Inflammatory macrophage treated with lipopolysaccharide for 1 hour (primary cell): ENCODE data around the gene SYT7.
"Not testable (repeated sequence)": the region's sequence is repeated elsewhere in the genome, so short reads cannot be mapped to it uniquely, and the experiment has no call there.

ENCODE experiments used
- DNase-seq, 2 donors: peaks; one replicate each; pipeline ENCODE4 v3.0.0-alpha.2; 2020 to 2022

The SYT7 gene

GRCh38 chr11:61495801-61496601 lies 84.9 kb downstream of the SYT7 start:
- no peak for DNase-seq

DNA sequence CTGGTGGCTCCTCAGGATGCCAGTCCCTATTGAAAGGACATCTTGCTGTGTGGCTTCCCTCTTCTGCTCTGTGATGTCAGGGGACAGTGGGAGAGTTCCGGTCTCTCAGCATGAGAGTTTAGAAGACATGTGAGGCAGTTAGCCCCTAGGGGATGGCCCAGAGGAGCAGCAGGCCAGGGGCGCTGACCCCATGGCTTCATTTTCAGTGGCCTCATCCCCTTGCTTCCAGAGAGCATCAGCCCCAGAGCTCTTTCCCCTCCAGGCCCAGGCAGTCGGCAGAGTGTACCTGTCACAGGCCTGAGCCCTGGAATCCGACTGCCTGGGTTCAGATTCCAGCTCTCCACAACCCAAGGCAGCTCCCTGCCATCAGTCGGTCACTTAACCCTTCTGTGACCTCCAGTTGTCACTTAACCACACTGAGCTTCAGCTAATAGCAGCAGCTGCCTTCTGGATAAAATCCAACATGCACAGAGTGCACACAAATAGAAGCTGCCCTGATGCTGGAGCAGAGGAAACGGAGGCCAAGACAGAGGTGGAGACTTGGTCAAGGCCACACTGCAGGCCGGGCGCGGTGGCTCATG lies 86.4 kb downstream of the SYT7 start:
- DNase-seq = no peak

DNA sequence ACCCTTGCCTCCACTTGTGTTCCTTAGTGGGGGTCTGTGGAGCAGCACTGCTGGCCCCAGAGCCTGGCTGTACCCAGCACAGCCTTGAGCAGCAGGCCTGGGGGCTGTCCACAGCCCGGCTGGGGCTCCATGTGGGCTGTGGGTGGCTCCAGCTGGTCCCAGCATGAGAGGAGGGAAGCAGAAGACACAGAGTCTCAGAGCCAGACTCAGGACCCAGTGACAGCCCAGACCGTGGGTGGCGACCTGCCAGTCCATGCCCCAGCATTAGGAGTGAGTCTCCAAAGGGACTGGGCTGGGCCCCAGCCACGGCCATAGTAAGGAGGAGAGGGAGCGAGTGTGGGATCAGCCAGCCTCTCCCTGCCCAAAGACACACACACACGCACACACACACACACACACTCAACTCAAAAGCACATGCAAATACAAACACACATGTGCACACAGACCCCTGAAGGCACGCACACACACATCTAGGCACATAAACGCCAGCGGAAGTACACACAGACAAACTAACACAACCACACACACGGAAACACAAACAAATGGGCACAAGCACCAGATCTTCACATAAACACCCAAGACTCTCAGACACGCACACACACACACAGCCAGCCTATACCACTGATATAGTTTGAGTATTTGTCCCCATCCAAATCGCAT lies 89.0 kb downstream of the SYT7 start:
- no peak for DNase-seq

DNA sequence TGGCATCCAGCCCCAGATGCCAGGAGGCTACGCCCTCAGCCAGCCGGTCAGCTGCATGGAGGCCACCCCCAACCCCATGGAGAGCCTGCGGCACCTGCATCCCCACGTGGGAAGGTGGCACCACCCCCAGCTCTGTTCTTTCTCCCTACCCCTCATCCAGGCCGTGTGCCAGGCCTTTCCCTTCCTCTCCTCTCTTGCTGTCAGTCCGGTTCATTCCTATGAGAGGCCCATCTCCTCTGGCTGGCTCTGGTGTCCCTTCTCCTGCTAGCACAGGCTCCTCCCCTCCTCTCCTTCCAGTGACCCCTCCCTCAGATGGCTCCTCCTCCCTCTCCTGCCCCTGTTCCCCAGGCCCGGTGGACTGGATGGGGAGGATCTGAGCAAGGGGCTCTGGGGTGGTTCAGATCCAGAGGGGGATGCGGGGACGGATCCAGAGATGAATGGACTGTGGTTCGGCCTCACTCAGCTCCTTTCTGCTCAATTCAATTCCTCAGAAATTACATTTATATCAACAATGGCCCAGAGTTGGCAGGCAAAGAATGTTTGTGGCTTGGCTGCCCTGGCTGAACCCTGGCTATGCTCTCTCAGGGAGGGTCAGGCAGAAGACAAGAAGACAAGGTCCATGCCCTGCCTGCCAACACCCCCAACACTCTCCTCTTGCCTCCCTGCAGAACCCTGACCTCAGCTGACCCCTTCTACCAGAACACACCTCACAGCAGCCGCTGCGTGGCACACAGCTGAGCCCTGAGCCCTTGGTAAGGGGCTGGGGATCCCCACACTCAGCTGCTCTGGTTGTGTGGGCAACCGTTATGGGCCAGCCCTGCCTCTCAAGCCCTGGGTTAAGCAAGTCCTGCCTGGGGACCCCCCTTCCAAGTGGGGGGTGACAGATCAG lies 90.8 kb downstream of the SYT7 start:
- DNase-seq = no peak

- no peak for DNase-seq
These were observed 92.1 kb downstream of the SYT7 start for GRCh38 chr11:61488651-61489291.

- no peak for DNase-seq
These were observed 93.4 kb downstream of the SYT7 start for GRCh38 chr11:61487342-61488025.

- no peak for DNase-seq
These were observed 94.1 kb downstream of the SYT7 start for GRCh38 chr11:61486779-61487178.

DNA sequence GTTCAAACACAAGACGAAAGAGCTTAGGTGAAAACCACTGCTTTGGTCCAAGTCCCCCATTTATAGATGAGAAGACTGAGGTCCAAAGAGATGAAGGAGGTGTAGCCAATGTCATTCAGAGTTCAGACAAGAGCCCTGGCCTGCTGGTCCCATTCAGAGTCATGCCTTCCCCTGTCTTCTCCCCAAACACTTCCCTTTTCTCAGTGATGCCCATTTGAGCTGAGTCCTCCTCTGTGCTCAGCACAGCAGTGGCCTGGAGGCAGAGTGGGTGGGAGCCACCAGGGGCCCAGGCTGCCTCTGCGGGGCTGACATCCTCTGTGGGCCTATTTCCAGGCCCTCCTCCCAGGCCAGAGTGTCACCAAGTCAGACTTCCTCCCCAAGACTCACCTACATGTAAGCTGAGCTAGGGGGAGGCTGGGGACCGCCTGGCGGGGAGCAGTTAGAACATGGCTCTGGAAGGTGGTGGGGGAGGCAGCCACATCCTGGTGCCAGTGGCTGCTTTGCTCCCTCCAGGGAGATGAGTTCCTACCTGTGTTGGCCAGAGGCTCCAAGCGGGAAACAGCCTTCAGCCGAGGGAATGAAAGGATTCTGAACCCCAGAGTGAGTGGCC lies 94.8 kb downstream of the SYT7 start:
- DNase-seq = peak in 1 of 2 donors; percentile 37

GRCh38 chr11:61485080-61485479 lies 95.8 kb downstream of the SYT7 start:
- DNase-seq = no peak

DNA sequence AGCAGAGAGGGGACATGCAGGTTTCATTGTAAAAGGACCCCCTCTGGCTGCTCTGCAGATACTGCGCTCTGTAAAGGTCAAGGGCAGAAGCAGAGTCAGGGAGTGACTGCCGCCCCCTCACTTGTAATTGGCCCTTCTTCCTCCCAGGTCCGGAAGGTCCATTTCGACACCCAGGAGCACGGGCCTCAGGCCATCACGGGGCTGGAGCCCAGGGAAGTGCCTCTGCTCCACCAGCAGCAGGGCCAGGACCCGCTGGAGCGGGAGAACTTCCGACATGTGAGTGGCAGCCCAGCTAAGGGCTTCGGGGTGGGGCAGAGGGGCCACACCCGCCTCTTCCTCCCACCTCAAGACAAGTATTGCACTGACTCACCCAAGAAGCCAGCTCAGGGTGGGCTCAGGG lies 96.3 kb downstream of the SYT7 start:
- DNase-seq = peak in 1 of 2 donors; percentile 32

DNA sequence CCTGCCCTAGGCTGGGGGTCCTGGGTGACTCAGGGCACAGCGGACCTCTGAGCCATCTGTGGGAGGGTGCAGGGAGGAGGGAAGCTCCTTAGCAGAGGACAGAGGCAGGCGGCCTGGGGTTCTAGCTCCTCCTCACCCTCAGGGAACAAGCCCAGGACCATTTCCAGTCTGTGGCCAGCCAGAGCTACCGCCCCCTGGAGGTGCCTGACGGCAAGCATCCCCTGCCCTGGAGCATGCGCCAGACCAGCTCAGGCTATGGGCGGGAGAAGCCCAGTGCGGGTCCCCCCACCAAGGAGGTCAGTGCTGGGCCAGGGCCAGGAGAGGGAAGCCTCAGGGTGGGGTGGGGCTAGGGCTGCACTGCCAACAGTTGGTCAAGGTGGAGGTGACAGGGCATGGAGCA lies 98.4 kb downstream of the SYT7 start:
- DNase-seq = peak in 1 of 2 donors; percentile 22

- DNase-seq = no peak
These were observed 99.1 kb downstream of the SYT7 start for GRCh38 chr11:61481806-61482205.

DNA sequence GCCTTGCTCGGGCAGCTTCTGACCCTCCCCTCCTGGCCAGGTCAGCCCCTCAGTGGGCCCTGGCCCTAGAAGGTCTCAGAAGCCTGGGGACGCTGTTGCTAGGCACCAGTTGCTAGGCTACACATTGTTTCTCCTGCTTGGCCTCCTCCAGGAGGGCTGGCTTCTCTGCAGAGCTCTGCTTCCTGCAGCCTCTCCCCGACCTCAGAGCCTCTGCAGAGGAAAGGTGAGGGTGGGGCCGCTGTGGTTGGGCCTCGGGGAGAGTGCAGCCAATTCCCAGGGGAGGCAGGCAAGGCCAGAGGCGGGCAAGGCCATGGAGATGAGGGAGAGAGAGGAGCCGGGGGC lies 99.9 kb downstream of the SYT7 start:
- no peak for DNase-seq

- no peak for DNase-seq
These were observed 100.4 kb downstream of the SYT7 start for GRCh38 chr11:61480261-61480993.

DNA sequence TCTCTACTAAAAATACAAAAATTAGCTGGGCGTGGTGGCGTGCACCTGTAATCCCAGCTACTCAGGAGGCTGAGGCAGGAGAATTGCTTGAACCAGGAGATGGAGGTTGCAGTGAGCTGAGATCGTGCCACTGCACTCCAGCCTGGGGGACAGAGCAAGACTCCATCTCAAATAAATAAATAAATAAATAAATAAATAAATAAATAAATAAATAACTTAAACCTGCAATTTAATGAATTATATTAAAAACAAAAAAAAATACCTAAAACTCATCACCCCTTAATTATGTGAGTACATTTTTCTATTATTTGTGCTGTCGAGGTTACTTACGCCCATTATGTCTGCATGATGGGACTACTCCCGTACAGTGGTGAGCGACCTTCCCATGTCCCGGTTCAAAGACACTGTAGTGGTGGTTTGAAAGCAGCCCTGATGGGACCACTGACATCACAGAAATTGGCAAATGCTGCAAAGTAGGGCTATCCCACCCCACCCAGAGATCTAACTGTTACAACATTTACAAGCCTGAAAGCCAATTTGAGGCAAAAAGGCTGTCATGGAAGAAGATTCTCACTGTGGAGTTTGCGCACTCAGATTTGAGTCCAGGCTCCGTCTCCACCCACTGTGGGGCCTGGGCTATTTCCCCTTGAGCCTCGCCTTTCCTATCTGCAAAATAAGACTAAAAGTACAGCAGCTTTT lies 101.4 kb downstream of the SYT7 start:
- DNase-seq = not testable (repeated sequence)

DNA sequence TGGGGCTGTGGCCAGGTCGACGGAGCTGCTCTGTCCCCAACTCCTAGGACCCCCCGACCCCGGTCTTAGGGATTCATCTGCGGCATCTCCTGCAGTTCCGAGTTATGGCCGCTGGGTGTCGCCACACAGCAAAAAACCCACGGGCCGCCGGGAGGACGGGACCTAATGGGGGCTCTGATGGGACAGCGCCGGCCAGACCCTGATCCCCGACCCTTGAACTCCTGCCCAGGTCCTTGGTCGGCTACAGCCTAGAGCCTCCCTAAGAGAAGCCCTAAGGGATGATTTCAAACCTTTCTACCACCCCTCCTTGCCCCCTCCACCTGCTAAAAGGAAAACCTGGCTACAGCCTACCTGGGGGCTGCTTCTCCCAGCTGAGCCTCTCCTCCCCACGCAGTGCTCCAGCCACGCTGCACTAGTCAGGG lies 103.1 kb downstream of the SYT7 start:
- DNase-seq = peak in 1 of 2 donors; percentile 59

GRCh38 chr11:61477126-61477525 lies 103.8 kb downstream of the SYT7 start:
- no peak for DNase-seq

- DNase-seq = peak; percentile 11 to 54
These were observed 104.5 kb downstream of the SYT7 start for GRCh38 chr11:61476371-61476770.

DNA sequence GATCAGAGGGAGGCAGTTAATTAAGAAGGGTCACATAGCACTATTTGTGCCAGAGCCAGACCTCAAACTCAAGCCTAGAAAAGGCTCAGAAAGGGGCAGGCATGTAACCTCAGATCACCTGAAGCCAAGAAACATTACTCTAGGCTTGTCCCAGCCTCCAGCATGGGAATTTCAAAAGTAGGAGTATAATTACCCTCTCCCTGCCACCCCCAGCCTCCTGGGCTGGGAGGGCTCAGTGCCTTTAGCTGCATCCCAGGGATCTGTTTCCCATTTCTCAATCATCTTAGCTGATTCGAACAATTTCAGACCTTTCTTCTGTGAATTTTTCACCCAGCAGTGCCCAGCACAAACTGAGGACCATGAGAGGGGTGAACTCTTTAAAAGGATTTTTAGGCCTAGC lies 105.4 kb downstream of the SYT7 start:
- no peak for DNase-seq

DNA sequence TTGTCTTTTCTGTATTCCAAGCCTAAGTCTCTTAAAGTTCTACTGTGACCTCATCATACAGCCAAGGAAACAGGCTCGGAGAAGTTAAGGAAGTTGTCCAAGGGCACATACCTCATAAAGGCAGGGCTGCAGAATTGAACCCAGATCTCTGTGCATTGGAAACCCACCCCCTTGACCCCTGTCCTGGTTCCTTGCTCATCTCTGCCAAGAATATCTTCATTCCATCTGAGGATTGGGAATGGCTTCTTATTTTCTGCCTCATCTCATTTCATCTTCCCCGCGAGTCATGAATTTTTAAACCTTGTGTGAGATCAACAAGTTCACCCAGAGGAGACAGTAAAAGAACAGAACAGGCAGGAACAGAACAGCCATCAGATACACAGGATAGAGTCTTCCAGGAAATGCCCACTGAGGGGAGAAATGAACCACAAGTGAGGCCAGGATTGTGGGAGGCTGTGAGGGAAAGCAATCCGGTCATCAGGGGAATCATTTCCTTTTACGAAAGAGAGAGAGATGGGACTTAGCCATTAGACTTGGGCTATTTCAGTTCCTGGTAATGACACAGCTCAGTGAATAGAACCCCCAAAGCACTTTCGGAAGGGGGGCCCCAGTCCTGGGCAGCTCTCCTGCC lies 106.7 kb downstream of the SYT7 start:
- no peak for DNase-seq
